ENCODE measurements around the gene SLC1A2.

Gene SLC1A2

GRCh38 chr11:35245786-35246185 is 173.6 kb downstream of the SLC1A2 start:
- TF ChIP-seq BHLHE40 (IDR thresholded peaks at IDR 0.05; ENCODE audit: borderline replicate concordance) (no peak), ARNT (IDR thresholded peaks at IDR 0.05) (no peak), LEF1 (IDR thresholded peaks at IDR 0.05; ENCODE audit: borderline replicate concordance) (no peak), HDGF (IDR thresholded peaks at IDR 0.05; ENCODE audit: borderline replicate concordance) (no peak), NFRKB (IDR thresholded peaks at IDR 0.05) (no peak), FOXA1 (IDR thresholded peaks at IDR 0.05) (no peak), SP1 (IDR thresholded peaks at IDR 0.05) (no peak), SUZ12 (IDR thresholded peaks at IDR 0.05) (no peak), ELF4 (IDR thresholded peaks at IDR 0.05) (no peak)
- ChIA-PET CTCF (interaction anchor here (0.6 kb wide), 1 partner anchor 54 kb away, joined by 3 read pairs; no protein-coding TSS in a partner anchor), POLR2A (no interaction called here)
- DNase-seq (ENCODE audit: extremely low spot score), result no peak

- POLR2A ChIA-PET, result no interaction called here
- TF ChIP-seq ELF4 (IDR thresholded peaks at IDR 0.05) (no peak), FOXA1 (IDR thresholded peaks at IDR 0.05) (no peak), CTBP1 (IDR thresholded peaks at IDR 0.05; ENCODE audit: borderline replicate concordance) (no peak), FOXK2 (IDR thresholded peaks at IDR 0.05) (no peak)
Measured at GRCh38 chr11:35245056-35245455, 174.3 kb downstream of the SLC1A2 start.

GRCh38 chr11:35243774-35244173 is 175.6 kb downstream of the SLC1A2 start:
- POLR2A ChIA-PET, result interaction anchor here (0.7 kb wide), 1 partner anchor 33 kb away, joined by 3 read pairs; no protein-coding TSS in a partner anchor
- CTCF ChIA-PET, result no interaction called here
- TF ChIP-seq FOXM1 (IDR thresholded peaks at IDR 0.05; ENCODE audit: borderline replicate concordance) (no peak), SP1 (IDR thresholded peaks at IDR 0.05) (no peak), HDGF (IDR thresholded peaks at IDR 0.05; ENCODE audit: borderline replicate concordance) (no peak), ZNF384 (IDR thresholded peaks at IDR 0.05) (no peak), ELF4 (IDR thresholded peaks at IDR 0.05) (no peak), FOXK2 (IDR thresholded peaks at IDR 0.05) (no peak), SUZ12 (IDR thresholded peaks at IDR 0.05) (no peak), FOXA1 (IDR thresholded peaks at IDR 0.05) (no peak), L3MBTL2 (conservative IDR thresholded peaks at IDR 0.05) (no peak), LEF1 (IDR thresholded peaks at IDR 0.05; ENCODE audit: borderline replicate concordance) (no peak), PKNOX1 (IDR thresholded peaks at IDR 0.05) (no peak), NFRKB (IDR thresholded peaks at IDR 0.05) (no peak)
- DNase-seq (ENCODE audit: extremely low spot score), result no peak

More at GRCh38 chr11:35245056-35245455, 174.3 kb downstream of the SLC1A2 start:
- CTCF ChIA-PET, result no interaction called here
- no peak for DNase-seq (ENCODE audit: extremely low spot score)

- TF ChIP-seq TARDBP (IDR thresholded peaks at IDR 0.05) (no peak), ZNF384 (IDR thresholded peaks at IDR 0.05) (no peak), FOXK2 (IDR thresholded peaks at IDR 0.05) (no peak), SUZ12 (IDR thresholded peaks at IDR 0.05) (no peak), FOXM1 (IDR thresholded peaks at IDR 0.05; ENCODE audit: borderline replicate concordance) (no peak), BHLHE40 (IDR thresholded peaks at IDR 0.05; ENCODE audit: borderline replicate concordance) (no peak), SP1 (IDR thresholded peaks at IDR 0.05) (no peak)
- ChIA-PET POLR2A (no interaction called here), CTCF (no interaction called here)
- no peak for DNase-seq (ENCODE audit: extremely low spot score)
Measured at GRCh38 chr11:35242412-35243242, 176.7 kb downstream of the SLC1A2 start.

- TF ChIP-seq FOXM1 (IDR thresholded peaks at IDR 0.05; ENCODE audit: borderline replicate concordance), result no peak
- no peak for TF ChIP-seq ARNT (IDR thresholded peaks at IDR 0.05)
- TF ChIP-seq L3MBTL2 (conservative IDR thresholded peaks at IDR 0.05), result no peak
- TF ChIP-seq SUZ12 (IDR thresholded peaks at IDR 0.05), result no peak
- TF ChIP-seq PKNOX1 (IDR thresholded peaks at IDR 0.05), result no peak
- no peak for TF ChIP-seq TARDBP (IDR thresholded peaks at IDR 0.05)
- no peak for TF ChIP-seq BHLHE40 (IDR thresholded peaks at IDR 0.05; ENCODE audit: borderline replicate concordance)
- no peak for TF ChIP-seq LEF1 (IDR thresholded peaks at IDR 0.05; ENCODE audit: borderline replicate concordance)
- TF ChIP-seq FOXK2 (IDR thresholded peaks at IDR 0.05), result no peak
- no peak for TF ChIP-seq SP1 (IDR thresholded peaks at IDR 0.05)
- TF ChIP-seq ZNF384 (IDR thresholded peaks at IDR 0.05), result no peak
- TF ChIP-seq NFRKB (IDR thresholded peaks at IDR 0.05), result no peak
- TF ChIP-seq HDGF (IDR thresholded peaks at IDR 0.05; ENCODE audit: borderline replicate concordance), result no peak
- TF ChIP-seq CTBP1 (IDR thresholded peaks at IDR 0.05; ENCODE audit: borderline replicate concordance), result no peak
- no peak for TF ChIP-seq FOXA1 (IDR thresholded peaks at IDR 0.05)
- DNase-seq (ENCODE audit: extremely low spot score), result no peak
- ChIA-PET CTCF (no interaction called here), POLR2A (no interaction called here)
Measured at GRCh38 chr11:35241531-35241930, 177.8 kb downstream of the SLC1A2 start.

- ChIA-PET POLR2A (no interaction called here), CTCF (interaction anchor here (0.6 kb wide), 1 partner anchor 315 kb away, joined by 3 read pairs; no protein-coding TSS in a partner anchor)
- DNase-seq (ENCODE audit: extremely low spot score), result no peak
- no peak for TF ChIP-seq L3MBTL2 (conservative IDR thresholded peaks at IDR 0.05)
- TF ChIP-seq HDGF (IDR thresholded peaks at IDR 0.05; ENCODE audit: borderline replicate concordance), result no peak
- no peak for TF ChIP-seq TARDBP (IDR thresholded peaks at IDR 0.05)
- TF ChIP-seq PKNOX1 (IDR thresholded peaks at IDR 0.05), result no peak
- no peak for TF ChIP-seq SUZ12 (IDR thresholded peaks at IDR 0.05)
- no peak for TF ChIP-seq FOXA1 (IDR thresholded peaks at IDR 0.05)
Measured at GRCh38 chr11:35241083-35241482, 178.3 kb downstream of the SLC1A2 start.

Measured in HEK293T (cell line).